NCI-H1930 (cell line): ENCODE data around the gene FBXL3.
"Not testable (repeated sequence)": the region's sequence is repeated elsewhere in the genome, so short reads cannot be mapped to it uniquely, and the experiment has no call there.

ENCODE experiments used
- DNase-seq, 2 experiments: peaks; one replicate each; lab custom pipeline; 2025; lab: John Stamatoyannopoulos, UW

Gene FBXL3

GRCh38 chr13:77026255-77026860, 601 bp downstream of the FBXL3 start:
- DNase-seq, result peak; percentile 41 to 50

- DNase-seq, result no peak
Observed at GRCh38 chr13:77022341-77022740, 4.6 kb downstream of the FBXL3 start.

GRCh38 chr13:77019756-77020155, 7.2 kb downstream of the FBXL3 start:
- DNase-seq, result no peak

- no peak for DNase-seq
Observed at GRCh38 chr13:77016888-77017623, 9.9 kb downstream of the FBXL3 start.

GRCh38 chr13:77016251-77016812, 10.6 kb downstream of the FBXL3 start:
- DNase-seq, result no peak

- DNase-seq, result no peak
Observed at GRCh38 chr13:77014906-77015685, 11.9 kb downstream of the FBXL3 start.

- DNase-seq, result no peak
Observed at GRCh38 chr13:77013853-77014542, 13.0 kb downstream of the FBXL3 start.

- DNase-seq, result not testable (repeated sequence)
Observed at GRCh38 chr13:77009719-77010118, 17.2 kb downstream of the FBXL3 start.

- no peak for DNase-seq
Observed at GRCh38 chr13:77009011-77009410, 17.9 kb downstream of the FBXL3 start.

- not testable (repeated sequence) for DNase-seq
Observed at GRCh38 chr13:77008337-77008736, 18.6 kb downstream of the FBXL3 start.

GRCh38 chr13:77002590-77003190, 24.3 kb downstream of the FBXL3 start:
- DNase-seq, result peak in 1 of 2 experiments; percentile 14

- DNase-seq, result no peak
Observed at GRCh38 chr13:77001963-77002587, 24.9 kb downstream of the FBXL3 start.

GRCh38 chr13:77001540-77001939, 25.4 kb downstream of the FBXL3 start:
- DNase-seq, result no peak

GRCh38 chr13:77000475-77000874, 26.5 kb downstream of the FBXL3 start:
- DNase-seq, result no peak

GRCh38 chr13:76994281-76994680, 32.7 kb downstream of the FBXL3 start:
- DNase-seq, result no peak

- no peak for DNase-seq
Observed at GRCh38 chr13:76993473-76993872, 33.5 kb downstream of the FBXL3 start.

- no peak for DNase-seq
Observed at GRCh38 chr13:76993021-76993420, 33.9 kb downstream of the FBXL3 start.

- no peak for DNase-seq
Observed at GRCh38 chr13:76992548-76993001, 34.4 kb downstream of the FBXL3 start.

GRCh38 chr13:76991796-76992547, 35.0 kb downstream of the FBXL3 start, which contains the start of gene CLN5:
TSS of gene CLN5 (plus strand) at chr13:76992081. CDS start at chr13:76992099, 18 bp downstream.
- DNase-seq, result peak; percentile 92

- no peak for DNase-seq
Observed at GRCh38 chr13:76991432-76991795, 35.5 kb downstream of the FBXL3 start.
